CD4-positive, alpha-beta T cell (primary cell): Measurements from ENCODE around the gene CREB1. TPM values are rescaled to one million over a fixed set of nuclear protein-coding genes. Genes with fewer than 3 reads are reported as not detected.
A peak's percentile ranks its signal among the peaks of the same experiment; 100 is the strongest.

ENCODE experiments used
- ATAC-seq: fragments of 200-7000 bp; cut with Tn5 transposase; one replicate; pipeline ENCODE4 v1.10.0; 2022; ENCODE audit warnings: mild to moderate bottlenecking; ENCODE audit not compliant: poor library complexity
- CTCF ChIA-PET: fragments of 350-600 bp; sonication (Branson Sonifier 250); formaldehyde crosslinking; loops from one replicate; lab custom pipeline; 2021; ENCODE audit warnings: antibody characterized with exemption, inconsistent platforms; lab: Charles Lee
- POLR2A ChIA-PET: fragments of 350-600 bp; sonication (Branson Sonifier 250); formaldehyde crosslinking; loops from one replicate; lab custom pipeline; 2021; ENCODE audit warnings: antibody characterized with exemption, inconsistent platforms; lab: Charles Lee
- DNase-seq, 14 experiments: peaks; one replicate each; pipeline ENCODE4 v3.0.0-alpha.2; 2013 to 2020; ENCODE audit warnings: mixed read lengths in 2 of 14
- H3K27ac ChIP-seq, 2 donors: one replicate each; pipeline versions ENCODE4 v1.5.1 to v1.7.0; 2013; ENCODE audit warnings: low read length in 2 of 2, low read depth in 1 of 2, mild to moderate bottlenecking in 1 of 2
- H3K27me3 ChIP-seq, 2 experiments: 1 replicate in 1 of 2; 2 replicates in 1 of 2; pipeline versions ENCODE4 v1.6.1 to v1.7.0; 2013; ENCODE audit warnings: low read length in 2 of 2, control low read depth in 1 of 2, mild to moderate bottlenecking in 1 of 2, moderate library complexity in 1 of 2; ENCODE audit not compliant: insufficient read depth in 2 of 2, control insufficient read depth in 1 of 2
- H3K36me3 ChIP-seq: one replicate; pipeline ENCODE4 v1.6.1; 2013; ENCODE audit warnings: low read length, control low read depth; ENCODE audit not compliant: insufficient read depth
- H3K4me1 ChIP-seq: one replicate; pipeline ENCODE4 v1.6.1; 2013; ENCODE audit warnings: low read length, control low read depth; ENCODE audit not compliant: insufficient read depth
- H3K4me3 ChIP-seq: one replicate; pipeline ENCODE4 v1.5.1; 2013; ENCODE audit warnings: mild to moderate bottlenecking, low read length, moderate library complexity
- H3K9me3 ChIP-seq, 2 experiments: 1 replicate in 1 of 2; 2 replicates in 1 of 2; pipeline versions ENCODE4 v1.6.1 to v1.7.0; 2013; ENCODE audit warnings: low read length in 2 of 2, mild to moderate bottlenecking in 2 of 2, control low read depth in 1 of 2, moderate library complexity in 1 of 2; ENCODE audit not compliant: control insufficient read depth in 1 of 2, insufficient read depth in 1 of 2
- H3K27ac Mint-ChIP-seq: one replicate; pipeline ENCODE4 v1.8.0; 2020; ENCODE audit warnings: mixed read lengths
- H3K27me3 Mint-ChIP-seq: one replicate; pipeline ENCODE4 v1.8.0; 2021; ENCODE audit warnings: mixed read lengths
- H3K36me3 Mint-ChIP-seq: one replicate; pipeline ENCODE4 v1.8.0; 2021; ENCODE audit warnings: low read depth, mixed read lengths
- H3K4me1 Mint-ChIP-seq: one replicate; pipeline ENCODE4 v1.8.0; 2021; ENCODE audit warnings: low read depth, mixed read lengths
- H3K4me3 Mint-ChIP-seq: one replicate; pipeline ENCODE4 v1.8.0; 2020; ENCODE audit warnings: mild to moderate bottlenecking, mixed read lengths
- H3K9me3 Mint-ChIP-seq: one replicate; pipeline ENCODE4 v1.8.0; 2020; ENCODE audit warnings: mixed read lengths
- CTCF ChIP-seq: fragments of 200-600 bp; IDR thresholded peaks from one replicate; pipeline ENCODE4 v1.8.0; 2022; ENCODE audit warnings: antibody characterized with exemption, mild to moderate bottlenecking
- intact Hi-C, 2 experiments: fragments of 100-400 bp; cut with DNase I in 1 of 2; cut with micrococcal nuclease in 1 of 2; formaldehyde crosslinking; loops; one replicate each; pipeline versions ENCODE4 v1.15.1 to v1.9.0; 2023 to 2025; cut with DNase I, micrococcal nuclease
- total RNA-seq, 174 experiments: library from RNA in 2 of 174; stranded (reverse) in 2 of 174; gene quantifications; one replicate each; pipeline ENCODE4 v1.2.3 and lab custom pipeline; 2021 to 2026

The CREB1 gene
- total RNA-seq, 2 experiments from 2014 or later: 62.5 to 67.1 TPM

GRCh38 chr2:207528980-207529329 is 807 bp upstream of the CREB1 start:
- peak overlapping the region; percentile 100 for H3K27ac ChIP-seq
- TF ChIP-seq CTCF: peak; percentile 24
- no peaks in the 10 kb centered on the region for H3K9me3 ChIP-seq
- DNase-seq (peak; percentile 32 to 94 (median 58)), ATAC-seq (peak; percentile 2)
- no peaks in the 10 kb centered on the region for H3K27me3 Mint-ChIP-seq
- H3K27ac Mint-ChIP-seq: peak overlapping the region; percentile 97
- intact Hi-C loops: loop anchor here (1.0 to 10.0 kb wide), 7 partner anchors 18 to 1367 kb away; partner anchors contain the start of genes KLF7 (in 1 of the 2), METTL21A (in 1 of the 2) and PLEKHM3 (in 1 of the 2)
- peaks cover 75% of the 10 kb centered on the region for H3K4me1 Mint-ChIP-seq
- peaks cover 28% of the 10 kb centered on the region for H3K36me3 Mint-ChIP-seq
- H3K4me1 ChIP-seq: peaks cover 47% of the 10 kb centered on the region
- H3K36me3 ChIP-seq: no peaks in the 10 kb centered on the region
- H3K27me3 ChIP-seq: no peaks in the 10 kb centered on the region
- ChIA-PET CTCF (interaction anchor here (0.7 kb wide), 1 partner anchor 494 kb away, joined by 3 read pairs; no protein-coding TSS in a partner anchor), POLR2A (interaction anchor here (1.4 to 4.4 kb wide), 5 partner anchors 27 to 763 kb away, joined by 4 to 40 read pairs (median 19); partner anchors contain the start of genes FASTKD2, MDH1B and METTL21A)
- peak overlapping the region; percentile 99 for H3K4me3 Mint-ChIP-seq
- H3K4me3 ChIP-seq: peak overlapping the region; percentile 88
- no peaks in the 10 kb centered on the region for H3K9me3 Mint-ChIP-seq

- peaks cover 34% of the 10 kb centered on the region for H3K36me3 Mint-ChIP-seq
- peak overlapping the region; percentile 97 for H3K27ac Mint-ChIP-seq
- H3K4me3 Mint-ChIP-seq: peak overlapping the region; percentile 96
- no peaks in the 10 kb centered on the region for H3K27me3 Mint-ChIP-seq
- H3K9me3 Mint-ChIP-seq: no peaks in the 10 kb centered on the region
- no peak for TF ChIP-seq CTCF
- H3K4me1 Mint-ChIP-seq: peaks cover 78% of the 10 kb centered on the region
- Histone ChIP-seq H3K36me3 (no peaks in the 10 kb centered on the region), H3K4me1 (peaks cover 43% of the 10 kb centered on the region), H3K27ac (peak overlapping the region; percentile 100), H3K4me3 (peak overlapping the region; percentile 88), H3K27me3 (no peaks in the 10 kb centered on the region), H3K9me3 (no peaks in the 10 kb centered on the region)
- ChIA-PET CTCF (interaction anchor here (0.8 to 2.6 kb wide), 6 partner anchors 9 to 95 kb away, joined by 3 to 20 read pairs (median 3); partner anchors contain the start of gene METTL21A), POLR2A (interaction anchor here (0.5 to 6.5 kb wide), 65 partner anchors 8 to 1445 kb away, joined by 3 to 194 read pairs (median 4); partner anchors contain the start of genes CCNYL1, EEF1B2, FASTKD2 and INO80D)
- intact Hi-C loops: loop anchor here (1.0 to 5.0 kb wide), 7 partner anchors 37 to 763 kb away; partner anchors contain the start of genes CCNYL1 (in 2 of the 2), FASTKD2 (in 1 of the 2), IDH1 (in 1 of the 2) and MDH1B (in 1 of the 2)
- ATAC-seq (peak; percentile 8), DNase-seq (peak; percentile 33 to 83 (median 46))
Measured at GRCh38 chr2:207530160-207531031, 634 bp downstream of the CREB1 start.
